OCI-LY3 (cell line): ENCODE results near the gene AIFM1.

Experiments
- H2AFZ ChIP-seq: fragments of 200-600, 300-600 bp; shearing (Covaris generic); 2 replicates; pipeline ENCODE4 v1.6.0; 2014; ENCODE audit warnings: antibody characterized with exemption, low read depth, low read length
- H3K27ac ChIP-seq: fragments of 200-600, 300-600 bp; sonication (generic); 2 replicates; pipeline ENCODE4 v1.5.1; 2014; ENCODE audit warnings: mild to moderate bottlenecking, low read length, moderate library complexity, mixed read lengths
- H3K27me3 ChIP-seq: fragments of 200-600, 300-600 bp; sonication (generic); 2 replicates; pipeline ENCODE4 v1.6.1; 2014; ENCODE audit warnings: low read depth, low read length, mixed read lengths
- H3K36me3 ChIP-seq: fragments of 200-600, 300-600 bp; sonication (generic); replicated peaks from 2 replicates; pipeline ENCODE3; 2014; ENCODE audit warnings: low read depth, low read length, mixed read lengths
- H3K4me1 ChIP-seq: fragments of 300-600, 200-600 bp; sonication (generic); 2 replicates; pipeline ENCODE4 v1.6.1; 2014; ENCODE audit warnings: low read length, mixed read lengths
- H3K4me2 ChIP-seq: fragments of 200-600, 300-600 bp; sonication (generic); 2 replicates; pipeline ENCODE4 v1.6.1; 2014; ENCODE audit warnings: low read length, mixed read lengths
- H3K4me3 ChIP-seq: fragments of 300-600, 200-600 bp; sonication (generic); 2 replicates; pipeline ENCODE4 v1.5.1; 2014; ENCODE audit warnings: antibody characterized with exemption, mild to moderate bottlenecking, low read length, moderate library complexity
- H3K79me2 ChIP-seq: fragments of 300-600, 200-600 bp; shearing (Covaris generic); 2 replicates; pipeline ENCODE4 v1.6.1; 2014; ENCODE audit warnings: mild to moderate bottlenecking, low read length, mixed read lengths
- H3K9ac ChIP-seq: fragments of 300-600, 200-600 bp; shearing (Covaris generic); 2 replicates; pipeline ENCODE4 v1.6.0; 2014; ENCODE audit warnings: mild to moderate bottlenecking, low read length, moderate library complexity
- H3K9me3 ChIP-seq: fragments of 200-600, 300-600 bp; shearing (Covaris generic); 2 replicates; pipeline ENCODE4 v1.6.1; 2014; ENCODE audit warnings: low read length, mixed read lengths; ENCODE audit not compliant: insufficient read depth
- H4K20me1 ChIP-seq: fragments of 200-600, 300-600 bp; sonication (generic); 2 replicates; pipeline ENCODE4 v1.6.1; 2016; ENCODE audit warnings: low read length, mixed read lengths; ENCODE audit not compliant: insufficient read depth
- CTCF ChIP-seq: fragments of 200-600, 300-600 bp; sonication (generic); IDR thresholded peaks from 2 replicates; pipeline ENCODE4 v1.5.1; 2014; ENCODE audit warnings: antibody characterized with exemption, low read length, low read depth
- EZH2phosphoT487 ChIP-seq: fragments of 200-600 bp; shearing (Covaris generic); IDR thresholded peaks from 2 replicates; pipeline ENCODE4 v1.6.1; 2018; ENCODE audit warnings: antibody characterized with exemption, mixed run types, low read depth

The AIFM1 gene

GRCh38 chrX:130155564-130155963 lies 10.1 kb downstream of the AIFM1 start:
- TF ChIP-seq CTCF, result no peak
- TF ChIP-seq EZH2phosphoT487, result no peak
- Histone ChIP-seq H3K9ac (no peak overlapping the region), H3K27me3 (no peaks in the 10 kb centered on the region), H3K9me3 (no peaks in the 10 kb centered on the region), H3K4me1 (no peaks in the 10 kb centered on the region), H4K20me1 (no peaks in the 10 kb centered on the region), H3K36me3 (peaks cover 4% of the 10 kb centered on the region), H3K4me3 (no peak overlapping the region), H3K4me2 (no peak overlapping the region), H3K27ac (no peak overlapping the region), H2AFZ (no peak overlapping the region), H3K79me2 (peaks cover 22% of the 10 kb centered on the region)

GRCh38 chrX:130147631-130148030 lies 18.0 kb downstream of the AIFM1 start:
- H3K9me3 ChIP-seq, result no peaks in the 10 kb centered on the region
- H3K9ac ChIP-seq, result no peak overlapping the region
- TF ChIP-seq CTCF, result no peak
- TF ChIP-seq EZH2phosphoT487, result no peak
- H3K27ac ChIP-seq, result no peak overlapping the region
- H3K79me2 ChIP-seq, result no peaks in the 10 kb centered on the region
- peaks cover 21% of the 10 kb centered on the region for H3K36me3 ChIP-seq
- H3K4me3 ChIP-seq, result no peak overlapping the region
- no peaks in the 10 kb centered on the region for H4K20me1 ChIP-seq
- H3K4me1 ChIP-seq, result no peaks in the 10 kb centered on the region
- no peaks in the 10 kb centered on the region for H3K27me3 ChIP-seq
- no peak overlapping the region for H2AFZ ChIP-seq
- H3K4me2 ChIP-seq, result no peak overlapping the region

- H3K4me2 ChIP-seq, result no peak overlapping the region
- TF ChIP-seq EZH2phosphoT487 (no peak), CTCF (no peak)
- no peak overlapping the region for H2AFZ ChIP-seq
- no peaks in the 10 kb centered on the region for H3K4me1 ChIP-seq
- H4K20me1 ChIP-seq, result no peaks in the 10 kb centered on the region
- no peak overlapping the region for H3K9ac ChIP-seq
- H3K27me3 ChIP-seq, result no peaks in the 10 kb centered on the region
- H3K27ac ChIP-seq, result no peak overlapping the region
- no peaks in the 10 kb centered on the region for H3K79me2 ChIP-seq
- H3K36me3 ChIP-seq, result peaks cover 21% of the 10 kb centered on the region
- no peak overlapping the region for H3K4me3 ChIP-seq
- no peaks in the 10 kb centered on the region for H3K9me3 ChIP-seq
These were observed 20.5 kb downstream of the AIFM1 start for GRCh38 chrX:130145123-130145522.

- no peaks in the 10 kb centered on the region for H3K9me3 ChIP-seq
- no peak overlapping the region for H3K27ac ChIP-seq
- H3K9ac ChIP-seq, result no peak overlapping the region
- peaks cover 21% of the 10 kb centered on the region for H3K36me3 ChIP-seq
- no peaks in the 10 kb centered on the region for H3K4me1 ChIP-seq
- H2AFZ ChIP-seq, result no peak overlapping the region
- TF ChIP-seq CTCF (peak; percentile 21), EZH2phosphoT487 (no peak)
- no peaks in the 10 kb centered on the region for H3K79me2 ChIP-seq
- no peaks in the 10 kb centered on the region for H3K27me3 ChIP-seq
- H3K4me3 ChIP-seq, result no peak overlapping the region
- H3K4me2 ChIP-seq, result no peak overlapping the region
- H4K20me1 ChIP-seq, result no peaks in the 10 kb centered on the region
These were observed 21.1 kb downstream of the AIFM1 start for GRCh38 chrX:130144509-130144908.
